PC-9 (cell line): Measurements from ENCODE around the gene ROBO4. TPM values are rescaled to one million over a fixed set of nuclear protein-coding genes. Genes with fewer than 3 reads are reported as not detected.

Experiments used
- BruUV-seq: library from RNA; stranded (reverse); fragments of 400-500 nt; replicated peaks from 2 replicates; lab custom pipeline; 2021; lab: Mats Ljungman, UMichigan
- CTCF ChIA-PET: fragments of 300-600 bp; sonication (Branson Sonifier 250); formaldehyde crosslinking; loops from one replicate; lab custom pipeline; 2022; ENCODE audit warnings: antibody characterized with exemption; lab: Charles Lee
- POLR2A ChIA-PET: fragments of 300-600 bp; sonication (Branson Sonifier 250); formaldehyde crosslinking; loops from one replicate; lab custom pipeline; 2022; ENCODE audit warnings: antibody characterized with exemption; ENCODE audit not compliant: unreplicated experiment; lab: Charles Lee
- DNase-seq, 2 experiments: peaks; one replicate each; pipeline versions ENCODE4 v3.0.0 to v3.0.0-alpha.2; 2015 to 2022; ENCODE audit warnings: mixed read lengths in 1 of 2
- H2AFZ ChIP-seq: fragments of 200-600 bp; sonication (generic); 2 replicates; pipeline ENCODE4 v1.8.1; 2017; ENCODE audit warnings: antibody characterized with exemption
- H3F3A ChIP-seq: fragments of 200-600 bp; sonication (generic); 2 replicates; pipeline ENCODE4 v1.8.1; 2017; ENCODE audit warnings: antibody characterized with exemption, mild to moderate bottlenecking, low read depth; ENCODE audit not compliant: insufficient read depth
- H3K27ac ChIP-seq: fragments of 200-600 bp; sonication (generic); 2 replicates; pipeline ENCODE4 v1.6.1; 2016; ENCODE audit warnings: mixed run types
- H3K27me3 ChIP-seq: fragments of 200-600 bp; sonication (generic); 2 replicates; pipeline ENCODE4 v1.6.1; 2016; ENCODE audit warnings: low read depth, mixed run types; ENCODE audit not compliant: insufficient read depth
- H3K36me3 ChIP-seq: fragments of 200-600 bp; sonication (generic); 2 replicates; pipeline ENCODE4 v1.6.1; 2016; ENCODE audit warnings: low read depth, mixed run types
- H3K4me1 ChIP-seq: fragments of 200-600 bp; sonication (generic); replicated peaks from 2 replicates; pipeline ENCODE4 v1.6.1; 2016; ENCODE audit warnings: mixed run types; ENCODE audit not compliant: insufficient read depth
- H3K4me2 ChIP-seq: fragments of 200-600 bp; sonication (generic); 2 replicates; pipeline ENCODE4 v1.6.1; 2017; ENCODE audit warnings: mixed run types
- H3K4me3 ChIP-seq: fragments of 200-600 bp; sonication (generic); 2 replicates; pipeline ENCODE4 v1.6.1; 2016; ENCODE audit warnings: mixed run types
- H3K79me2 ChIP-seq: fragments of 200-600 bp; sonication (generic); 2 replicates; pipeline ENCODE4 v1.6.1; 2017; ENCODE audit warnings: low read depth, mixed run types
- H3K9me2 ChIP-seq: fragments of 200-600 bp; sonication (generic); 2 replicates; pipeline ENCODE4 v1.8.1; 2017; ENCODE audit warnings: mild to moderate bottlenecking; ENCODE audit not compliant: insufficient read depth
- H3K9me3 ChIP-seq: fragments of 200-600 bp; sonication (generic); 2 replicates; pipeline ENCODE4 v1.8.1; 2016; ENCODE audit warnings: low read depth; ENCODE audit not compliant: insufficient read depth
- H4K20me1 ChIP-seq: fragments of 200-600 bp; sonication (generic); 2 replicates; pipeline ENCODE4 v1.8.1; 2017; ENCODE audit not compliant: insufficient read depth
- CTCF ChIP-seq: fragments of 200-600 bp; sonication (generic); conservative IDR thresholded peaks from 2 replicates; pipeline ENCODE4 v1.6.1; 2017; ENCODE audit warnings: mixed run types, antibody characterized with exemption, mild to moderate bottlenecking, moderate library complexity
- EZH2 ChIP-seq: fragments of 200-600 bp; sonication (generic); IDR thresholded peaks from 2 replicates; pipeline ENCODE4 v1.8.0; 2017; ENCODE audit warnings: antibody characterized with exemption, low read depth
- intact Hi-C: fragments of 100-400 bp; cut with micrococcal nuclease; formaldehyde crosslinking; loops from one replicate; pipeline ENCODE4 v1.10.0; 2022; ENCODE audit not compliant: unreplicated experiment
- total RNA-seq: library from RNA; stranded (reverse); gene quantifications from 2 replicates; pipeline ENCODE4 v1.2.3, GENCODE V29; 2021

Gene ROBO4
- total RNA-seq, 1 experiment from 2014 or later: not detected

GRCh38 chr11:124864892-124865180 lies 32.8 kb downstream of the ROBO4 start:
- Histone ChIP-seq H2AFZ (no peak overlapping the region), H3K9me2 (no peaks in the 10 kb centered on the region), H3K27me3 (peaks cover 86% of the 10 kb centered on the region), H3K4me2 (no peak overlapping the region), H4K20me1 (no peaks in the 10 kb centered on the region), H3K27ac (no peak overlapping the region), H3K36me3 (no peaks in the 10 kb centered on the region), H3F3A (no peaks in the 10 kb centered on the region; the same call in 1 of the 2 replicates), H3K9me3 (no peaks in the 10 kb centered on the region), H3K4me1 (peaks cover 8% of the 10 kb centered on the region; the same call in 1 of the 2 replicates), H3K79me2 (no peaks in the 10 kb centered on the region), H3K4me3 (no peak overlapping the region)
- no TSS peak for BruUV-seq
- CTCF ChIA-PET: no interaction called here
- DNase-seq: no peak
- POLR2A ChIA-PET: no interaction called here
- intact Hi-C loops: no loop called here
- TF ChIP-seq EZH2 (no peak), CTCF (no peak)

- H3F3A ChIP-seq: no peaks in the 10 kb centered on the region; the same call in 1 of the 2 replicates
- CTCF ChIA-PET: no interaction called here
These were observed 33.3 kb downstream of the ROBO4 start for GRCh38 chr11:124864176-124864891.

GRCh38 chr11:124863826-124864165 lies 33.9 kb downstream of the ROBO4 start:
- peak overlapping the region; percentile 76 for H3K4me2 ChIP-seq
- no peaks in the 10 kb centered on the region for H3K36me3 ChIP-seq
- no peaks in the 10 kb centered on the region for H4K20me1 ChIP-seq
- H3K27ac ChIP-seq: no peak overlapping the region
- peaks cover 8% of the 10 kb centered on the region; the same call in 1 of the 2 replicates for H3K4me1 ChIP-seq
- no peaks in the 10 kb centered on the region for H3K9me2 ChIP-seq
- no peaks in the 10 kb centered on the region; the same call in 1 of the 2 replicates for H3F3A ChIP-seq
- TF ChIP-seq CTCF: no peak
- no peak for TF ChIP-seq EZH2
- H3K27me3 ChIP-seq: peaks cover 82% of the 10 kb centered on the region
- POLR2A ChIA-PET: no interaction called here
- CTCF ChIA-PET: no interaction called here
- H3K4me3 ChIP-seq: no peak overlapping the region
- intact Hi-C loops: no loop called here
- H3K79me2 ChIP-seq: no peaks in the 10 kb centered on the region
- no peaks in the 10 kb centered on the region for H3K9me3 ChIP-seq
- no peak overlapping the region for H2AFZ ChIP-seq
- no TSS peak for BruUV-seq
- no peak for DNase-seq

More at GRCh38 chr11:124864176-124864891, 33.3 kb downstream of the ROBO4 start:
- no peaks in the 10 kb centered on the region for H3K9me3 ChIP-seq
- H3K9me2 ChIP-seq: no peaks in the 10 kb centered on the region
- H3K27ac ChIP-seq: no peak overlapping the region
- POLR2A ChIA-PET: no interaction called here
- no peaks in the 10 kb centered on the region for H4K20me1 ChIP-seq
- no peaks in the 10 kb centered on the region for H3K36me3 ChIP-seq
- no peaks in the 10 kb centered on the region for H3K79me2 ChIP-seq
- no peak overlapping the region for H3K4me2 ChIP-seq
- TF ChIP-seq CTCF (no peak), EZH2 (no peak)
- H3K4me1 ChIP-seq: peaks cover 8% of the 10 kb centered on the region; the same call in 1 of the 2 replicates
- H3K4me3 ChIP-seq: no peak overlapping the region
- intact Hi-C loops: no loop called here
- peaks cover 86% of the 10 kb centered on the region for H3K27me3 ChIP-seq
- H2AFZ ChIP-seq: no peak overlapping the region
- BruUV-seq: no TSS peak
- no peak for DNase-seq
